HG03159 (cell line): ENCODE measurements around the gene TCF12.

Experiments used
- ATAC-seq: cut with Tn5 transposase; IDR thresholded peaks from one replicate; pipeline ENCODE4 v1.9.1; 2021; ENCODE audit warnings: mild to moderate bottlenecking, moderate library complexity; ENCODE audit not compliant: unreplicated experiment

TCF12 gene

DNA sequence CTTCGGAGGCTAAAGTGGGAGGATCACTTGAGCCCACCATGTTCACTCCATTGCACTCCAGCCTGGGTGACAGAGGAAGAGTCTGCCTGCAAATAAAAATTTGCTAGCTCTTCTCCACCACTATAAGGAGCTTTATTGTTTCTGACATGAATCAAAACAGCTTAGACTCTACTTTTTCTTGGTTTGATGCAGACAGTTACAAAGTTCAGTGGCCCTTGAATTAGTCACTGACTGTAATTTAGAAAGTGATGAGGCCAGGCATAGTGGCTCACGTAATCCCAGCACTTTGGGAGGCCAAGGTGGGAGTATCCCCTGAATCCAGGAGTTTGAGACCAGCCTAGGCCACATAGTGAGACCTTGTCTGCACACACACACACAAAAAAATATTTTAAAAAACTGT, 285.5 kb downstream of the TCF12 start:
- no peak for ATAC-seq

DNA sequence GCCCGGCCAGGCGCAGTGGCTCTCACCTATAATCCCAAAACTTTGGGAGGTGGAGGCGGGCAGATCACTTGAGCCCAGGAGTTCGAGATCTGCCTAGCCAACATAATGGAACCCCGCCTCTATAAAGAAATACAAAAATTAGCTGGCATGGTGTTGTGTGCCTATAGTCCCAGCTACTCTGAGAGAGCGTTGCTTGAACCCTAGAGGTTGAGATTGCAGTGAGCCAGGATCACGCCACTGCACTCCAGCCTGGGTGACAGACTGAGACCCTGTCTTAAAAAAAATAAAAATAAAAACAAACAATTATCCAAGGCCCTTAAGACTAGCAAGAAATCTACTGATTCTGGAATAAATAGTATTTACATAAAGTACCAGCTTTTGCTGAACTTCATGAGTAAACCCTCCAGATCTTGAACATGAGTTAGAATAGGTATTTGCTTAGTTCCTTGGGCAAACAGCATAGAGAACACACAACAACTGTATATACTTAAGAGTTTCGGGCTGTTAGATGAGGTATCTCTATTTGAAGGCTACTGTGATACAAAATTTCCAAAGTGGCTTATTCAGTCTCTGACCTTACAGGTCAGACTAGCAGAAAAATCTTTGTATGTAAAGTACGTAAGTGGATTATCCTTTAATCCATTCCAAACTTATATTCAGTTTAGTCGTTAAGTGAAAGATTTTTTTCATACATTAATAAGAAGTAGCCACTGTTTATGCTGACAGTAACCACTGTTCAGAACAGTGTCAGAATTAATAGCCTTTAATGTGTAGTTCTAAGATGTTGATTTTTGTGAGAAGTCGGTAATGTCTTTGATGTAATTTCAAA, 286.8 kb downstream of the TCF12 start:
- ATAC-seq, result no peak

GRCh38 chr15:57205996-57206395, 287.6 kb downstream of the TCF12 start:
- ATAC-seq, result no peak

DNA sequence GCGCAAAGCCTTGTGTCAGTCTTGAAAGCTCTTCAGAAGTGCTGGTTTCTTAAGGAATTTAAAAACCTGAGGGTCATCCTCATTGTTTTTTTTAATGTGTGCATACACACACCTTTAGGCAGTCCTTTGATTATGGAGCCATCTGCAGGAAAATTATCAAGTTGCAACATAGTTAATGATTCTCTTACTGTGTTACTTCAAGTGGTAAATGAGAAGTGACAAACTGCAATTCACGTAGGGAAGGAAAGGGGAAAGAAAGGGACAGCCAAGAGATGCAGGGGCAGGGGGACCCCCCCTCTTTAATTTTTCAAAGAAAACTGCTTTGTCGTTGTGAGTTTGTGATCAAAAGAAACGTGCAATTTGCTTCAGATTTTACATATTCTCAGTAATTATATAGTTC, 295.4 kb downstream of the TCF12 start:
- ATAC-seq, result no peak

DNA sequence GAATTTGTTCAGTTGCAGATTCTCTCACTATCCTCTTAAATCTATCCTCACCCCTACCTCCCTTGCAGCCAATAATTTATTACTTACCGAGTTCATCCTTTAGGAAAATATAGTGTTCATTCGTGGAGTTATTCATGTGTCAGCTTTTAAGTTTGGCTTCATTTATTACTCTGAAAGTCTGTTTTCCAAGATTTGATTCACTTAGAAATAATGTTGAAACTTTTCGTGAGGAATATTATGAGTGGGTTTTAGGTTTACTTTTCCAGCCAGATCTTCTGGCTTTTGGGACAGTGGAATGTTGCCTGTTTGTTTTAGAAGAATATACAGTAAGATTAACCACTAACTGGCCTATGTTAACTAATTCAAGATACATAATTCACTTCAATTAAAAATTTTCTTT, 296.9 kb downstream of the TCF12 start:
- no peak for ATAC-seq

DNA sequence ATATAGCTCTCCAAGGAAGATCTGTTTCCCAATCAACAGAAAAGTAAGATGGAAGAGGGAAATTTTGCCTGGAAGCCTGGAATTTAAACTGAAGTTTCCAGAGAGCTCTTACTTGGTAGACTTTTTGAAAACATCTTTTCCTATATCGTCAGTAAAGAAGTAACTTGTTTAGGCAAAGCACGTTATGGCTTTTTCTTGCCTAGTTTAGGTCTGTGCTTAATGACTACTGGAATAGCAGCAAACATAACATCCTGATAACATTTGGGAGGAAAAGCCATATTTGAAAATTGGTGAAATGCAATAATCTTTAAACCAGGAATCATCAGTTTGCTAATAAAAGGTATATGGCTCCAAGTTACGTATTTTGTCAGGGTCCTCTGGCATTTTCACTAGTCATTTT, 297.4 kb downstream of the TCF12 start:
- ATAC-seq, result no peak

DNA sequence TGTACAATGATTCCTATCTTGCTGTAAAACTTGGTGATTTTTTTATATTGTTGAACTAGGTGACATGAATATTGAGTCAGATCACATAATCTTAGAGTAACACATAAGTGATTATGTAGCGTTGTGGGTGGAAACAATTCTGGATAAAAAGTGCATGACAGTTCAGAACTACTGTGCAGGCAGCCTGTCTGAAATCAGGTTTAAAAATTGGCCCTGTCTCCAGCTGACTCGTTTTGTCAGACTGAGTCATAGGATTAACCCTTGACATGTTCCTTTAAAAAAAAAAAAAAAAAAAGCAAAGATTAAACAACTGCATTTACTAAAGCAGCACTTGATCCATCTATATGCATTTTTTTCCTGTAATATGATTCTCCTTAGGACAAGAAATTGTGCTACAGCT, 297.8 kb downstream of the TCF12 start:
- no peak for ATAC-seq

GRCh38 chr15:57217778-57218598, 299.5 kb downstream of the TCF12 start:
- no peak for ATAC-seq

- ATAC-seq, result no peak
Measured at GRCh38 chr15:57218826-57219576, 300.6 kb downstream of the TCF12 start.

DNA sequence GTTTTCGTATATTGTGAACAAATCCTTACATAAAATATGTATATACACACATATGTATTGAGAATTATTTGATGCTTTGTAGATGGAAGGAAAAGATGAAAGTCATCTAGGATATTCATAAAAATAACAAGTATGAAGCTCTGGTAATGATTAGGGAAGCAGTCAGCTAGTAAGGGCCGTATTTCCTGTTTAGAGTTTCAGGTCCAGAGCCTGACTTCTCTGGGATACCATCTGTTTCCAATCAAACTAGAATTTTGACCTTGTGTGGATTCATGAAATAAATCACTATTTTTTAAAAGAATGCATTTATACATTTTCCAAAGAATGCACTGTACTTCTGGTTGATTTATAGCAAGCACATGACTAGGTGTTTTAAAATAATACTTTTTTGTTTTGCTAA, 301.8 kb downstream of the TCF12 start:
- no peak for ATAC-seq

DNA sequence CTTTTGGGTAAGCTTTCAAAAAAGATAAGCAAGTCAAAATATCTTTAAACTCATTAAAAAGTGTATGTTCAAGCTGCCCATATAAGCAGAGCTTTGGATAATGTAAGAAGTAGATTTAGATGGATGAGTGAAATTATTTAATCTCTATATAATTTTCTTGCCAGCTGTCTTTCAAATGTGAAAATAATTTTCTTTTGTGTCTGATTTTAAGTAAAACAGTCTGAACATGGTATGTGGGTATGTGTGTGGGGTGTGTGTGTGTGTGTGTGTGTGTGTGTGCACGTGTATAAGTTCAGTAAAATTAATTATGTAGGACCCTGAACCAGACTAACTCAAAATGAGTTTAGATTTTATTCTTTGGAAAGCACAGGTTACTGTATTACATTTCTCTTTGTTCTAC, 302.7 kb downstream of the TCF12 start:
- no peak for ATAC-seq

DNA sequence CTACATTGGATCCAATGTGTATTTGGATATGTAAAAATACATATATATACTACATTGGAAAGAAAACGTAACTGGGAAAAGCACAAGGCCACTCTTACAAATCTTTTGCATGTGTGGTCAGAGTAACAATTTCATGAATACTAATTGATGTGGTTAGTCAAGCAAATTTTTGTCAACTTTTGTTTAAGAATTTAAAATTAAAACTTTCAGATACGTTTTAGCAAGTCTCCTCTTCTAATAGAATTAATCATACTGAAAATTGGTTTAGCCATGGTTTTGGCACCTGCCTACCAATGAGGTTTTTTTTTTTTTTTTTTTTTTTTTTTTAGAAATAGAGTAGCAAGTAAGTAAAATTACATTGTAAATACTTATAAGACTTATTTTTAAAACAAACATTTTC, 304.9 kb downstream of the TCF12 start:
- no peak for ATAC-seq

GRCh38 chr15:57223887-57224286, 305.4 kb downstream of the TCF12 start:
- ATAC-seq, result no peak

DNA sequence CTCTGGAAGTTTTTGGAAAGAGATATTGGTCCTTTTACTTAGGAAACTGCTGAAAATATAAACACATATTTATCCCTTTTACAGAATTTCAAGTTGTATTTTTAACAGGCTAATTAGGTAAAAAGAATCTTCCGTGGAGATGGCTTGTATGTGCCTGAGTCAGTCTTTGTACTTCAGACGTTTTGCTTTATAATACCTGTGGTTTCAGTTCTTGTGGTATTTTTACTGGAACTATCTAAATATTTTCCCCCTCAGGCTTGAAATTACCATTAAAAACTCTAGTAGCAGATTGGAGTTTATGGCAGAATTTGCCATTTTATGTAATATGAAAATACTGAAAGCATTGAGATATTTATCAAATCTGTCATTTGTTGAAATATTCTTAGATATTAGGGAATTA, 306.2 kb downstream of the TCF12 start:
- no peak for ATAC-seq

GRCh38 chr15:57227166-57227565, 308.7 kb downstream of the TCF12 start:
- ATAC-seq, result no peak

GRCh38 chr15:57227899-57228298, 309.5 kb downstream of the TCF12 start:
- ATAC-seq, result no peak

DNA sequence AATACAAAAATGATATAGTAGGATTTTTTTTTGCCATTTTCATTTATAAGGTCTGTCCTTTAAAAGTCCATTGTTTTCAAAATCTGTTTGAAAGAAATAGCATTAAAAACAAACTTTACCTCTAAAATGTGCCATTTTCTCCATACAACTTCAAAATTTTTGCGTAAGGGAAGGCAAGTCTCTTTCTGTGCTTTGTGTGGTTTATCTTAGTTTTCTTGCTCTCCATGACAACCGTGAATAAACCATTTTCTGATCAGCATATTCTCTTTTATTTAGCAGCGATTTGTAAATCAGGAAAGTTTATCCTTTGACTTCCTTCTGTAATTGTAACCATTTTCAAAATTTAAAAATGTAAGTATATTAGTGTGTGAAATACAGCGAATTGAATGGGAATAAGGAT, 310.0 kb downstream of the TCF12 start:
- no peak for ATAC-seq

- ATAC-seq, result no peak
Measured at GRCh38 chr15:57229051-57229450, 310.6 kb downstream of the TCF12 start.

DNA sequence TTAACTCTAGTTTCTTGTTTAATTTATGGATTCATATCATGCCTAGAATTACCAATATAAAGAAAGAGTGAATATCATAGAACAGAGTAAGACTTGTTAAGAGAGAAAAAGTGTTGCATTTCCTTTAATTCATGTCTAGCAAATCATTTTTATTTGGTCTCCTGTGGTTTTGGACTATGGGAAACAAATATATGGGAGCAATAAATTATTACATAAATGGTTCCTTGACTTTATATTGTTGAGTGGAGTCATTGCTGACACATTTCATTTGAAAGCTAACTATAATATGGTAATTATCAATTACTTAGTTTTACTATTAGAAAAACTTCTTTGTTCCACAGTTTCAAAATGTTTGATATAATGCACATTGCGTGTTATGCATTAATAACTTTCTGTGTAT, 313.1 kb downstream of the TCF12 start:
- ATAC-seq, result no peak

DNA sequence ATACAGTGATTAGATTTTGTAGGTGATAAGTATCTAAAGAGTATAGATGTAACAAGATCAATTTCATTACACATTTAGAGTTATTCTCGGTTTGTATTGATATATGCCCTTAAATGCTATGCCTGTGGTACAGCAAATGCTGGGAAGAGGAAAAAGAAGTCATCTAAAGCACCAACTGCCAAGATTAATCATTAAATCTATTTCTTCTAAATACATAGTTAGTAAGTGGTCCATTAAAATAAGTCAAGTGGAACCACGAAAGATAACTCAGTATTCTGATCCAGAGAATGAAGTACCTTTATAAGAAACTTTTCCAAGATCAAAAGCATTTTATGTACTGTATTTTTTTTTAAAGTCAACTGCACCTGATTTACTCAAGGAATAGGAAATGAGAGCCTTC, 315.7 kb downstream of the TCF12 start:
- no peak for ATAC-seq

- ATAC-seq, result no peak
Measured at GRCh38 chr15:57235186-57235585, 316.7 kb downstream of the TCF12 start.

DNA sequence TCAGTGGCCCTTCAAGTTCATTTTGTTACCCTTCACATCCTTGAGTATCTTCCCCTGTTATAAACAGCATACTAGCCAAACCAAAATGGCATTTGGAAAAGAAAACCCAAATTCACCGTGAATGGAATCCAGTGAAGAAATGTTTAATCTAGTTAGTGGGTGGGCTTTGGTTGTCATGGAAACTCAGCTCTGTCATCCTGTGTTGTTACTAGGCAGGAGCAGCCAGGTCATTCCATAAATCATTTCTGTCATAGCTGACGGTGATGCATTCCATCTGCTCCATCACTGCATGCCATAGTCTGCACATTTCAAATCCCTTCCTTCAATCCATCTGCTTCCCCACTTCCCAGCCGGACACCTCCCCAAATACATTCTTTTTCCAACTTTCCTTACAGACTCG, 317.4 kb downstream of the TCF12 start:
- no peak for ATAC-seq
